GM13976 (cell line): ENCODE measurements around the gene GUCY1B1.

Experiments
- DNase-seq: peaks from one replicate; pipeline ENCODE4 v3.0.0; 2012; ENCODE audit warnings: low spot score
- CTCF ChIP-seq: IDR thresholded peaks from 2 replicates; pipeline ENCODE4 v1.5.1; 2012; ENCODE audit warnings: borderline replicate concordance, mild to moderate bottlenecking; ENCODE audit not compliant: insufficient read depth; ENCODE audit errors: extremely low read depth, missing control alignments, control extremely low read depth
- in situ Hi-C: fragments of 300-500 bp; cut with MboI; formaldehyde crosslinking; loops from one replicate; pipeline ENCODE4 v1.12.0; 2022; ENCODE audit warnings: low sequenced_read_pairs, mixed read lengths, inconsistent platforms; ENCODE audit not compliant: unreplicated experiment

The GUCY1B1 gene

GRCh38 chr4:155837203-155837796 lies 78.5 kb downstream of the GUCY1B1 start:
- in situ Hi-C loops: no loop called here
- DNase-seq: no peak
- TF ChIP-seq CTCF: no peak

- in situ Hi-C loops: no loop called here
- TF ChIP-seq CTCF: no peak
- DNase-seq: no peak
Observed at GRCh38 chr4:155842080-155842479, 83.3 kb downstream of the GUCY1B1 start.

DNA sequence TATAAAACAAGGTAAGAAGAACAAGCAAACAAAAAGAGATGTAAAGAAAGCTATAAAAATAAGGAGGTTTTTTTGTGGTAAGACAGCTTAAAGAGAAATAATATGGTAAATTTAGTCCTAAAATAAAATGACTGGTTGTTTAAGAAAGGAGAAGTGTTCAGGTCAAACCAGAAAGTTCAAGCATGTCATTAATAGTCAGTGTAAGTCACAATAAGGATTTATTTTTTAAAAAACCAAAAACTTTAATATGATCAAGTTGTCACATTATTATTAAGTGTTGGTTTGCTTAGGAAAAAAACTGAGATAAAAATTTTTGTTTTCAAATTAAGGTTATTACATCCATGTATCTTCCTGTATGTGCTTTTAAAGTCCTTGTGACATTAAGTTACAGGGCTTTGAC lies 88.1 kb downstream of the GUCY1B1 start:
- no peak for TF ChIP-seq CTCF
- DNase-seq: no peak
- in situ Hi-C loops: no loop called here

- in situ Hi-C loops: no loop called here
Observed at GRCh38 chr4:155849042-155849441, 90.2 kb downstream of the GUCY1B1 start.

GRCh38 chr4:155853189-155853588 lies 94.4 kb downstream of the GUCY1B1 start:
- in situ Hi-C loops: no loop called here
- DNase-seq: no peak

More at GRCh38 chr4:155849042-155849441, 90.2 kb downstream of the GUCY1B1 start:
- no peak for TF ChIP-seq CTCF
- DNase-seq: no peak

GRCh38 chr4:155854582-155855226 lies 95.9 kb downstream of the GUCY1B1 start:
- TF ChIP-seq CTCF: no peak
- no peak for DNase-seq

More at GRCh38 chr4:155853189-155853588, 94.4 kb downstream of the GUCY1B1 start:
- no peak for TF ChIP-seq CTCF

DNA sequence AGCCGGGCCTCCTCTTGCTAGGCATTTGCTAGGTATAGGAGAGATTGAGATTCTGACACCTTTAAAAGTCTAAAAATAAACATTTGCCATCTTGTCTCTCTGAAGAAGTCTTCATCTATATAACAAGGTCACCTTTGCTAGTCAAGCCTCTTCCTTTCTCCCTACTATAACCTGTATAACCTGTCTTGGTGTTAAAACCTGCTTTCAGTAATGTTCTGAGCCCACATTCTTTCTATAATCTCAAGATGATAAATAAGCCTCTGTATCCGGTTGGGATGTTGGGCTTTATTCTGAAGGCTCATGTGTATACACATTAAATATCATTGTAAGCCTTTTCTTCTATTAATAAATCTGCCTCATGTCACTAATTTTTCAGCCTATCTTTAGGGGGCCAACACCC lies 97.1 kb downstream of the GUCY1B1 start:
- DNase-seq: no peak
- no peak for TF ChIP-seq CTCF
- in situ Hi-C loops: no loop called here

More at GRCh38 chr4:155854582-155855226, 95.9 kb downstream of the GUCY1B1 start:
- in situ Hi-C loops: no loop called here
